IMR-90 (cell line): ENCODE results near the gene MPRIP. TPM values are rescaled to one million over a fixed set of nuclear protein-coding genes. Genes with fewer than 3 reads are reported as not detected.

Experiments
- ATAC-seq: fragments of 200-7000 bp; cut with Tn5 transposase; 2 replicates; pipeline ENCODE4 v1.9.1; 2020; ENCODE audit warnings: low read depth, mild to moderate bottlenecking, moderate library complexity
- BruUV-seq: library from RNA; stranded (reverse); fragments of 400-500 nt; replicated peaks from 2 replicates; lab custom pipeline; 2021; lab: Mats Ljungman, UMichigan
- CTCF ChIA-PET: fragments of 300-600 bp; formaldehyde crosslinking; extraction: SDS; loops from one replicate; lab custom pipeline; 2021; ENCODE audit warnings: antibody characterized with exemption; lab: Yijun Ruan, JAX
- POLR2A ChIA-PET: fragments of 300-600 bp; sonication (Branson Sonifier 250); formaldehyde crosslinking; loops from one replicate; lab custom pipeline; 2022; ENCODE audit warnings: antibody characterized with exemption; ENCODE audit not compliant: unreplicated experiment; lab: Charles Lee
- DNase-seq: peaks from one replicate; pipeline ENCODE4 v3.0.0; 2013
- H2AFZ ChIP-seq: replicated peaks from 2 replicates; pipeline ENCODE3; 2013; ENCODE audit warnings: low read length, mild to moderate bottlenecking; ENCODE audit not compliant: poor library complexity
- H2AK5ac ChIP-seq: 2 replicates; pipeline ENCODE4 v1.6.1; 2013; ENCODE audit warnings: low read depth, low read length, inconsistent platforms
- H2AK9ac ChIP-seq: replicated peaks from 2 replicates; pipeline ENCODE3; 2013; ENCODE audit warnings: mild to moderate bottlenecking, low read depth, low read length, moderate library complexity; ENCODE audit not compliant: poor library complexity
- H2BK120ac ChIP-seq: 2 replicates; pipeline ENCODE4 v1.6.1; 2013; ENCODE audit warnings: low read depth, low read length, inconsistent platforms
- H2BK15ac ChIP-seq: 3 replicates; pipeline ENCODE4 v1.6.1; 2013; ENCODE audit warnings: low read depth, low read length, inconsistent platforms
- H2BK20ac ChIP-seq: 2 replicates; pipeline ENCODE4 v1.6.1; 2013; ENCODE audit warnings: low read depth, mild to moderate bottlenecking, inconsistent platforms, low read length, moderate library complexity
- H2BK5ac ChIP-seq: 2 replicates; pipeline ENCODE4 v1.6.1; 2013; ENCODE audit warnings: mild to moderate bottlenecking, low read depth, low read length, inconsistent platforms; ENCODE audit not compliant: poor library complexity, severe bottlenecking
- H3K14ac ChIP-seq: replicated peaks from 2 replicates; pipeline ENCODE4 v1.6.1; 2013; ENCODE audit warnings: low read depth, low read length, inconsistent platforms
- H3K18ac ChIP-seq: 2 replicates; pipeline ENCODE4 v1.6.1; 2013; ENCODE audit warnings: low read depth, low read length, control low read depth
- H3K23ac ChIP-seq: 2 replicates; pipeline ENCODE4 v1.6.1; 2013; ENCODE audit warnings: low read depth, low read length, inconsistent platforms
- H3K27ac ChIP-seq: 2 replicates; pipeline ENCODE4 v1.5.1; 2013; ENCODE audit warnings: mild to moderate bottlenecking, control low read depth, low read length; ENCODE audit not compliant: insufficient read depth
- H3K27me3 ChIP-seq: 2 replicates; pipeline ENCODE4 v1.6.1; 2013; ENCODE audit warnings: low read length; ENCODE audit not compliant: control insufficient read depth, insufficient read depth
- H3K36me3 ChIP-seq: 2 replicates; pipeline ENCODE4 v1.6.1; 2013; ENCODE audit warnings: low read length, mixed read lengths; ENCODE audit not compliant: control insufficient read depth, insufficient read depth
- H3K4ac ChIP-seq: 2 replicates; pipeline ENCODE4 v1.6.1; 2013; ENCODE audit warnings: low read depth, low read length, inconsistent platforms
- H3K4me1 ChIP-seq: 2 replicates; pipeline ENCODE4 v1.6.1; 2013; ENCODE audit warnings: low read length, mixed read lengths; ENCODE audit not compliant: control insufficient read depth, insufficient read depth
- H3K4me2 ChIP-seq: 2 replicates; pipeline ENCODE4 v1.6.1; 2013; ENCODE audit warnings: low read depth, mild to moderate bottlenecking, control low read depth, low read length, moderate library complexity
- H3K4me3 ChIP-seq: 2 replicates; pipeline ENCODE4 v1.5.1; 2013; ENCODE audit warnings: low read depth, mild to moderate bottlenecking, control low read depth, low read length, moderate library complexity; ENCODE audit not compliant: insufficient read depth
- H3K56ac ChIP-seq: 2 replicates; pipeline ENCODE4 v1.6.1; 2013; ENCODE audit warnings: low read length, inconsistent platforms; ENCODE audit not compliant: insufficient read depth; ENCODE audit errors: extremely low read depth
- H3K79me1 ChIP-seq, 2 experiments: 2 replicates each; pipeline ENCODE4 v1.6.1; 2013; ENCODE audit warnings: low read length in 2 of 2, inconsistent platforms in 1 of 2, low read depth in 1 of 2
- H3K9ac ChIP-seq: 2 replicates; pipeline ENCODE4 v1.6.1; 2013; ENCODE audit warnings: low read depth, low read length, control low read depth
- H3K9me1 ChIP-seq: 2 replicates; pipeline ENCODE4 v1.6.1; 2013; ENCODE audit warnings: low read length, inconsistent platforms; ENCODE audit not compliant: insufficient read depth
- H3K9me3 ChIP-seq: 2 replicates; pipeline ENCODE4 v1.6.1; 2013; ENCODE audit warnings: low read length; ENCODE audit not compliant: control insufficient read depth, insufficient read depth
- H4K20me1 ChIP-seq: 2 replicates; pipeline ENCODE4 v1.6.1; 2013; ENCODE audit warnings: low read length, inconsistent platforms; ENCODE audit not compliant: insufficient read depth
- H4K5ac ChIP-seq: 2 replicates; pipeline ENCODE4 v1.6.1; 2013; ENCODE audit warnings: mild to moderate bottlenecking, low read depth, low read length, control low read depth
- H4K8ac ChIP-seq, 2 experiments: 2 replicates each; pipeline ENCODE4 v1.6.1; 2013; ENCODE audit warnings: low read depth in 2 of 2, low read length in 2 of 2, control low read depth in 1 of 2, inconsistent platforms in 1 of 2
- H4K91ac ChIP-seq: 2 replicates; pipeline ENCODE4 v1.6.1; 2013; ENCODE audit warnings: low read depth, low read length, inconsistent platforms; ENCODE audit not compliant: insufficient read depth
- MXI1 ChIP-seq: IDR thresholded peaks from 2 replicates; pipeline ENCODE4 v1.6.1; 2012; ENCODE audit warnings: low read depth, mild to moderate bottlenecking, low read length, moderate library complexity, borderline replicate concordance
- WGBS, 2 experiments: methylation state at CpG; one replicate each; pipeline versions ENCODE4 v1.1.5 to v1.1.7; 2013; ENCODE audit warnings: missing lambda C conversion rate in 2 of 2; ENCODE audit not compliant: insufficient read length in 1 of 2; ENCODE audit errors: extremely low coverage in 2 of 2; 5-methylcytosine and 5-hydroxymethylcytosine counted together
- dilution Hi-C: fragments of 300-500 bp; cut with HindIII; formaldehyde crosslinking; loops from one replicate; pipeline ENCODE4 v1.14.3; 2018; ENCODE audit warnings: low sequenced_read_pairs; ENCODE audit not compliant: unreplicated experiment
- in situ Hi-C: fragments of 300-500 bp; cut with MboI; formaldehyde crosslinking; loops from 3 replicates; pipeline ENCODE4 v1.14.3; 2019; ENCODE audit warnings: low sequenced_read_pairs, inconsistent platforms, mixed read lengths
- intact Hi-C: fragments of 100-400 bp; cut with micrococcal nuclease; formaldehyde crosslinking; loops from 2 replicates; pipeline ENCODE4 v1.10.0; 2022
- polyA plus RNA-seq, 3 experiments: library from polyadenylated mRNA; depleted of rRNA; stranded (reverse); fragments of >200 nt; gene quantifications; 2 replicates each; pipeline ENCODE4 v1.2.3, GENCODE V29; 2012; ENCODE audit warnings: low replicate concordance in 1 of 3
- total RNA-seq: library from RNA; depleted of rRNA; stranded (reverse); fragments of >200 nt; gene quantifications from 2 replicates; pipeline ENCODE4 v1.2.3, GENCODE V29; 2012

The MPRIP gene
- total and polyA plus RNA-seq, 2 of the 4 experiments (the other 2 are of a cell fraction) = 111 to 149 TPM

DNA sequence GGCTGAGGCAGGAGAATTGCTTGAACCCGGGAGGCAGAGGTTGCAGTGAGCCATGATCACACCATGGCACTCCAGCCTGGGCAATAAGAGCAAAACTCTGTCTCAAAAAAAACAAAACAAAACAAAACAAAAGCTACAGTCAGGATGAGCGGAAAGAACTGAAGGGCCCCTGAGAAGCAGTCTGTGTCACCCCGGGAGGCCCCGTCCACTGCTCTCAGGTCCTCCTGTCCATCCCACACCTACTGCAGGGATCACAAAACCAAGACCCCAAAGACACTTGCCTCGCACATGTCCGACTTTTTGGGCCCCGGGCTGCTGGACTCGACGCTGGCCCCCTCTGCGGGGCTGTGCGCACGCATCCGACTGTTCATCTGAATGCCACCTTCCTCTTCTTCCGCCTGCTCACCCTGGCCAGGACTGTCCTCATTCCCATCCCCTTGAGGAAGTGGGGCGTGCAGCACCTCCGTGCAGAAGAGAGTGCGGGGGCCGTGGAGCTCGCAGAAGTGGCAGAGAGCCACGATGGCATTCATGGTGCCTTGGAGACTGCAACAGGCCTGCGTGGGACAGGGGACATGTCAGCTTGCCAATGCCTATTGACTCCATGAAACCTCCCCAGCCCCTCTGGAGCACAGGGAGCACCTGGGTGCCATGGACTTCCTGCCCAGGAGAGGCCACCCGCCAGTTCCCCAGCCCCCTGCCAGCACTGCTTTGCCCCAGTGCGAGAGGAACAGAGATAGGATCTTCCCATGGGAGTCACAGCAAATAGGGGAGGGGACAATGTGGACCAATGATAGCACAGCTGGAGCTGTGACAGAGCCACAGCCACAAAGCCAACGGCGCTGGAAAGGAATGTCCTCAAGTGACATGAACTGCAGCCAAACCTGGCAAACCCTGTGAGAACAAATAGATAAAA lies 185.6 kb downstream of the MPRIP start:
- intact Hi-C loops = no loop called here
- H3K4me1 ChIP-seq = no peaks in the 10 kb centered on the region
- DNase-seq (no peak), ATAC-seq (no peak)
- ChIA-PET POLR2A (no interaction called here), CTCF (no interaction called here)
- no peak overlapping the region for H2BK20ac ChIP-seq
- no peak overlapping the region for H3K18ac ChIP-seq
- no peak overlapping the region for H3K4me2 ChIP-seq
- no peaks in the 10 kb centered on the region for H3K27me3 ChIP-seq
- H4K5ac ChIP-seq = no peak overlapping the region
- peaks cover 8 to 59% of the 10 kb centered on the region in 2 experiments for H3K79me1 ChIP-seq
- no peak overlapping the region for H3K27ac ChIP-seq
- H3K9me3 ChIP-seq = no peaks in the 10 kb centered on the region
- no peak overlapping the region for H2BK15ac ChIP-seq
- no peak overlapping the region for H4K91ac ChIP-seq
- BruUV-seq = no TSS peak
- no peaks in the 10 kb centered on the region for H3K9me1 ChIP-seq
- H3K4me3 ChIP-seq = no peak overlapping the region
- peak overlapping the region; percentile 7 for H2AFZ ChIP-seq
- in situ Hi-C loops = no loop called here
- H2BK5ac ChIP-seq = no peak overlapping the region
- H3K36me3 ChIP-seq = peaks cover 85% of the 10 kb centered on the region
- TF ChIP-seq MXI1 = no peak
- no peak overlapping the region for H3K4ac ChIP-seq
- peaks cover 43% of the 10 kb centered on the region for H4K20me1 ChIP-seq
- H2BK120ac ChIP-seq = no peak overlapping the region
- no peak overlapping the region for H4K8ac ChIP-seq
- no peak overlapping the region for H2AK5ac ChIP-seq
- H3K56ac ChIP-seq = no peak overlapping the region
- H3K14ac ChIP-seq = no peak overlapping the region
- 96% methylated on average over 18 of the region's 25 CpGs; no CpG with 5 or more reads in 1 of the 2 experiments for WGBS, 2 experiments
- H3K23ac ChIP-seq = no peak overlapping the region
- no peak overlapping the region for H2AK9ac ChIP-seq
- dilution Hi-C loops = no loop called here
- no peak overlapping the region for H3K9ac ChIP-seq
